Measurements from ENCODE around the gene STH.

STH gene

DNA sequence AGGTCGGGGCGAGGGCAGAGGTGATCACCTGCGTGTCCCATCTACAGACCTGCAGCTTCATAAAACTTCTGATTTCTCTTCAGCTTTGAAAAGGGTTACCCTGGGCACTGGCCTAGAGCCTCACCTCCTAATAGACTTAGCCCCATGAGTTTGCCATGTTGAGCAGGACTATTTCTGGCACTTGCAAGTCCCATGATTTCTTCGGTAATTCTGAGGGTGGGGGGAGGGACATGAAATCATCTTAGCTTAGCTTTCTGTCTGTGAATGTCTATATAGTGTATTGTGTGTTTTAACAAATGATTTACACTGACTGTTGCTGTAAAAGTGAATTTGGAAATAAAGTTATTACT is 28.9 kb downstream of the STH start:
- no peak for DNase-seq (ENCODE audit: low read depth)

GRCh38 chr17:46028374-46028773 is 29.3 kb downstream of the STH start:
- DNase-seq (ENCODE audit: low read depth), result no peak

- no peak for DNase-seq (ENCODE audit: low read depth)
Measured at GRCh38 chr17:46028981-46029565, 30.0 kb downstream of the STH start.

DNA sequence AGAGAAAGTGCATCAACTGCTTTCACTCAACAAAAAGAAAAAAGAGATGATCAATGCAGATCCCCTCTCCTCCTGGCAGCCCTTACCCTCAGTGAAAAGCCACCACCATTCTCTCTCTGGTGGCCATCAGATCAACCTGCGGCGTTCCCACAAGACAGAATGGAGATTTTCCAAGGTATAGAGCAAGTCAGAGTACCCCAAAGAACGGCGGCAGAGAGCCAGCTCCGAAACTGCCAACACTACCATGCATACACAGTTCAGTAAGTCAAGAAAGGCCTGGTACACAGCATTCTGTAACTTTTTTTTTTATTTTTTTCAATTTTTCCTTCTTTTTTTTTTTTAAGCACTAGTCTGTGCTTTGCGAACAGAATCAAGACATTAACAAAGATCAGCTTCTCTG is 30.6 kb downstream of the STH start:
- DNase-seq (ENCODE audit: low read depth), result no peak

DNA sequence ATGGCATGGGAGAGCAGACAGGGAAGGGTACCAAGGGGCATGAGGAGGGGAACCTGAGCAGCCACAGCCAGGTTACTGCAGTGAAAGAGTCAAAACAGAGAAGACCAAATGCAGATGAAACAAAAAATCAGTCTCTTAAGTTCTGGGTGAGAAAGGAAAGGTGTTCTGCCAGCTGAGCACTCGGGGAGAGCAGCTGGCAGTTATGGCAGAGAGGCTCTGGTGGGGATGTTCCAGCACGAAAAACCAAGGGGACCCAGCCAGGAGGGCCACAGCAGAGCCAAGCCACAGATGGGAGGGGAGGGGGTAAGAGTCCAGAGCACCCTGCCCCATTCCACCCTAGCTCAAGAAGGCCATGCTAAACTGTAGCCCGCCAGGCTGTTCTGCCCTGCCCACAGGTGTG is 31.7 kb downstream of the STH start:
- no peak for DNase-seq (ENCODE audit: low read depth)

DNA sequence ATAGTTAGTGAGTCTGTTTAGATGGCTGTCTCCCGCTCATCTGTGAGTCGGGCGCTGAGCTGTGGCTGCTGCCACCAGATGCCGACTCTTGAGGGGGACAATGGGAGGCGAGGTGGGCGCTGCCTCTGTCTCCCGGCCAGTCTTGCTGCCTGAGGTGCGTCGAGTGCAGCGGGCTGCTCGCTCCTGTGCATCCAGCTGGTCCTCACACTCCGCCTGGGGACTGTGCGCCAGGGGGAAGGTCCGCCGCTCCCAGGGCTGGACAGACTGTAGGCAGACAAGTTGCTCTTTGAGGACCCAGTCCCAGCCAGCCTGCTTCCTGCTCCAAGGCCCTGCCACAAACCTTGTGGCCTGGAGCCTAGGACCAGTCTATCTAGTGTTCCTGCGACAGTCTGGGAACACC is 32.4 kb downstream of the STH start:
- no peak for DNase-seq (ENCODE audit: low read depth)

- no peak for DNase-seq (ENCODE audit: low read depth)
Measured at GRCh38 chr17:46031920-46032319, 32.9 kb downstream of the STH start.

- no peak for DNase-seq (ENCODE audit: low read depth)
Measured at GRCh38 chr17:46032909-46033308, 33.9 kb downstream of the STH start.

DNA sequence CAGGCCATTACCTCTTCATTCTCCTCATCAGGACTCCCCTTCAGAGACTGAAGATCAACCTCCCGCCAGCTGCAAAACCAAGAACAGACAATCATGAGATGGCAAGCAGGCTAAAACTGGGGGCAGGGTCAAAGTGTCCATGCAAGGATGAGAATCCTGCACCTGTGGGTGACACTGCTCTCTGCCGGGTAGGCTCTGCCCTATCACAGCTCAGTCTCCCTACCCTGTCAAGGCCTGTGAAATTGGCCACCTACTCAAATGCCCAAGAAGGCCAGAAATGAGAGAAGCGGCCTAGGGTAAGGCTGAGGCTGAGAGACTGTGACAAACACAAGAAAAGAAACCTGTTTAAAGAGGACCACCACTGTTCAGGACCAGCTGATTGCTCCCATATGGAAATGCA is 34.3 kb downstream of the STH start:
- no peak for DNase-seq (ENCODE audit: low read depth)

- no peak for DNase-seq (ENCODE audit: low read depth)
Measured at GRCh38 chr17:46035112-46035818, 36.2 kb downstream of the STH start.

DNA sequence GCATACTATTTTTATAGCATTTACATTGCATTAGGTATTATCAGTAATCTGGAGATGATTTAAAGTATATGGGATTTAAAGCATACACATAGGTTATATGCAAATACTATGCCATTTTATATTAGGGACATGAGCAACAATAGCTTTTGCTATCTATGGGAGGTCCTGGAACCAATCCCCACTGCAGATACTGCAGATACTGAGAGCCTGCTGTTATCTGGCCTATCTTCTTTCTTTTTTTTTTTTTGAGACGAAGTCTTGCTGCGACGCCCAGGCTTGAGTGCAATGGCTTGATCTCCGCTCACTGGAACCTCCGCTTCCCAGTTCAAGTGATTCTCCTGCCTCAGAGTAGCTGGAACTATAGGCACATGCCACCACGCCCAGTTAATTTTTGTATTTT is 37.4 kb downstream of the STH start:
- no peak for DNase-seq (ENCODE audit: low read depth)

DNA sequence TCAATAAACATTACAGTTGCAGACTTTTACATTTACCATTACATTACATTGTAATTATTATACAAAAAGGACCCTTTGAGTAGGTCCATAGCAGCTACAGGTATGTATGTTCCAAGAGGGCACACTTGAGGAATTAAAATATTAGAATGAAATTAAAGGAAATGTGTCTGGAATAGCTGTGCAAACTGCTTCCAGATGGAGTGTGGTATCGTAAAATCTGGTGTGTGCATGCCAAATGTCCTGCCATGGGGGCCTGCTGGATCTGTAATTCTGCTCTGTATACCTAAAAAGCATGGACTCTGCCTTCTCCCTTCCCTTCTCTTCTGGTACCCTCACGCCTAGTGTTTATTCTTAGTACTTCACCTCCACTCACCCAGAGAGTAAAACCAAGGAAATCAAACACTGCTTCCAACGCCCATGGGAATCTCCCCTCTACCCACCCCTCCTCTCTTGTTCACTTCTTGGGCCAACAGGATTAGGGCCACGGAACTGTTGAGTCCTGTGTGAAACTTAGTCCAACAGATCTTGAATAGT is 38.7 kb downstream of the STH start:
- no peak for DNase-seq (ENCODE audit: low read depth)

- DNase-seq (ENCODE audit: low read depth), result no peak
Measured at GRCh38 chr17:46038414-46038813, 39.4 kb downstream of the STH start.

DNA sequence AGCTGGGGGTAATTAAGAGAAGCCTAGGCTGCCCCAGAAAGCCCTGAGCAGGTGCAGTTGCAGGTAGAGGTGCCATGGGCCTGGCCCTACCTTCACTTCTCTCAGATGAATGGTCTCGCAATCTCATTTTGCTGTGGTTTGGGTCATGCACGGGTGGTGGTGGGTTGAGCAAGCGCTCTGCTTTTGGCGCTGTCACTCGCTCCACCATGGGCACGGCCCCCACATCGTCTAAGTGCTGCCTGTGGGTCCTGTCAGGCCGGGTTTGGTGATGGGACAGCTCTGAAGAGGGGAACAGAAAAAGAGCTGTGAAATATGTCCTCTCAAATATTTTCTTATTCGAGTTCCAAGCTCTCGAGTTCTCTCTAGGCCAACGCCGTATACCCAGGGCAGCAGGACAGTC is 39.9 kb downstream of the STH start:
- no peak for DNase-seq (ENCODE audit: low read depth)

DNA sequence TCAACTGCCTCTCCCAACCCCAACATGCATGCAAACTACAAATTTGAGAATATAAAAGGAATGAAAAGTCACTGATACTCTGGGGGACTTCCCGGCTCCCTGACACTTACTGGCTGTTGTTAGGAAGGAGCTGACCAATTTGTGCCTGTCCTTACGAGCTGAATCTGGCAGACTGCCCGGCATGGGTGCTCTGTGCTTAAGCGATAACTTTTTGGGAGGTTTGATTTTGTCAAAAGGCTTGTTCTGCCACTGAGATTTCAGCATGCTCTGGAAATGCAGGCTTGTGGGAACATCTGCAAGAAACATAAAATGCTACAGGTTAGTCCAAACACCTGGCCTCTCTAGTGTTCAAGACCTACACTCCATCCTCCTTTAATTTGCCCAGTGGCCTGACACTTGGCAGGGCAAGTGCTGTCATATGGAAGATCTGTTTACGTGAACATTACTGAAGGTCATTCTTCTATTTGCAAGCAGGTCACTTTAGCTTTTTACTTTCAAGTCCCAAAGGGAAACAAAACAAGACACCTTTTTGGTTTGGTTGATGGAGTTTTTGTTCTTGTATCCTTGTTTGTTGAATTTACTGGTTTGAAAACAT is 40.6 kb downstream of the STH start:
- no peak for DNase-seq (ENCODE audit: low read depth)

GRCh38 chr17:46042246-46042645 is 43.2 kb downstream of the STH start:
- no peak for DNase-seq (ENCODE audit: low read depth)

DNA sequence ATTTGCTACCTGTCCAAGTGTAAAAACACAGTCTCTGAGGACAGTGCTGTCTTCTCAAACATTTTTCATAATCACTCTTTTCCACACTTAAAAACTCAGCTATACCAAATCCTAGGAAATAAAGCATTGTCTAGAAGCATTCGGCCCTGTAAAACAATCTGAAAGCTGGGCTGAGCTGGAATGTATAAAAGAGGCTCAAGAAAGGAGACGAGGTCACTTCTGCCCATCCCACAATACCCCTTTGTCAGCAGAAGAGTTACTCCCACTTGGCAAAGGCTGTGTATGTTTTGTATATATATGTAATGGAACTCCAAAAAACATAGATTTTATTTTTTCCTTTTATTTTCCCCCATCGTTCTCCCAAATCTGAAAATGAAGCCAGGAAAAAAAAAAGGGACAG is 43.9 kb downstream of the STH start:
- DNase-seq (ENCODE audit: low read depth), result no peak

GRCh38 chr17:46043606-46044005 is 44.6 kb downstream of the STH start:
- no peak for DNase-seq (ENCODE audit: low read depth)

GRCh38 chr17:46044286-46044928 is 45.4 kb downstream of the STH start:
- DNase-seq (ENCODE audit: low read depth), result no peak

- DNase-seq (ENCODE audit: low read depth), result no peak
Measured at GRCh38 chr17:46044989-46045388, 45.9 kb downstream of the STH start.

- no peak for DNase-seq (ENCODE audit: low read depth)
Measured at GRCh38 chr17:46045639-46046038, 46.6 kb downstream of the STH start.

- no peak for DNase-seq (ENCODE audit: low read depth)
Measured at GRCh38 chr17:46046957-46047356, 47.9 kb downstream of the STH start.

DNA sequence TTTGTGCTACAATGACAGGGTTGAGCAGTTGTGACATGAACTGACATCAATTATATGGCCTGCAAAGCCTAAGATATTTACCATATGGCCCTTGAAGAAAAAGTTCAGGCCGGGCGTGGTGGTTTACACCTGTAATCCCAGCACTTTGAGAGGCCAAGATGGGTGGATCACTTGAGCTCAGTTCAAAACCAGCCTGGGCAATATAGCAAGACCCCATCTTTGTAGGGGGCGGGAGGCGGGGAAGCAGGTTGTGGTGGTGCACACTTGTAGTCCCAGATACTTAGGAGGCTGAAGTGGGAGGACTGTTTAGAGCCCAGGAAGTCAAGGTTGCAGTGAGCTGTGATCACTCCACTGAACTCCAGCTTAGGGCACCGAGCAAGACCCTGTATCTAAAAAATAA is 48.3 kb downstream of the STH start:
- no peak for DNase-seq (ENCODE audit: low read depth)

Data from stimulated activated CD8-positive, alpha-beta memory T cell treated with anti-CD3 and anti-CD28 coated beads, Interleukin-7, amount 100 ng/mL, for 24 hours (primary cell).